Osteoblast (primary cell): ENCODE results near the gene COL11A1. TPM values are rescaled to one million over a fixed set of nuclear protein-coding genes. Genes with fewer than 3 reads are reported as not detected.
A peak's percentile ranks its signal among the peaks of the same experiment; 100 is the strongest.

ENCODE experiments used
- DNase-seq: peaks from one replicate; pipeline ENCODE4 v3.0.0; 2011; ENCODE audit warnings: low spot score, mixed read lengths; ENCODE audit not compliant: insufficient read length; ENCODE audit errors: missing footprints
- H2AFZ ChIP-seq: 2 replicates; pipeline ENCODE4 v1.6.0; 2011; ENCODE audit warnings: mild to moderate bottlenecking, low read length
- H3K27ac ChIP-seq: 2 replicates; pipeline ENCODE4 v1.5.1; 2011; ENCODE audit warnings: mild to moderate bottlenecking, low read depth, low read length, moderate library complexity
- H3K27me3 ChIP-seq: 2 replicates; pipeline ENCODE4 v1.6.0; 2012; ENCODE audit warnings: mild to moderate bottlenecking, control low read depth, inconsistent platforms, low read length, moderate library complexity; ENCODE audit not compliant: insufficient read depth
- H3K36me3 ChIP-seq: 2 replicates; pipeline ENCODE4 v1.5.1; 2011; ENCODE audit warnings: mild to moderate bottlenecking, low read length, control low read depth, moderate library complexity; ENCODE audit not compliant: insufficient read depth
- H3K4me1 ChIP-seq: 2 replicates; pipeline ENCODE4 v1.5.1; 2011; ENCODE audit warnings: mild to moderate bottlenecking, low read length, control low read depth, moderate library complexity; ENCODE audit not compliant: insufficient read depth
- H3K4me2 ChIP-seq: 2 replicates; pipeline ENCODE4 v1.6.0; 2011; ENCODE audit warnings: mild to moderate bottlenecking, low read length; ENCODE audit not compliant: insufficient read depth
- H3K4me3 ChIP-seq: fragments of 200-600 bp; sonication (generic); 3 replicates; pipeline ENCODE4 v1.5.1; 2012; ENCODE audit warnings: mild to moderate bottlenecking, low read length, inconsistent platforms; ENCODE audit not compliant: insufficient read depth
- H3K79me2 ChIP-seq: 2 replicates; pipeline ENCODE4 v1.6.0; 2012; ENCODE audit warnings: mild to moderate bottlenecking, low read length, control low read depth, inconsistent platforms; ENCODE audit not compliant: insufficient read depth
- H3K9me3 ChIP-seq: 2 replicates; pipeline ENCODE4 v1.5.1; 2011; ENCODE audit warnings: low read depth, low read length, control low read depth
- H4K20me1 ChIP-seq: 2 replicates; pipeline ENCODE4 v1.6.0; 2012; ENCODE audit warnings: mild to moderate bottlenecking, low read length, control low read depth; ENCODE audit not compliant: insufficient read depth
- CTCF ChIP-seq: IDR thresholded peaks from 2 replicates; pipeline ENCODE4 v1.5.1; 2011; ENCODE audit warnings: mild to moderate bottlenecking, low read depth, low read length, moderate library complexity; ENCODE audit errors: extremely low read depth
- total RNA-seq: library from RNA; depleted of rRNA; stranded (reverse); fragments of >200 nt; gene quantifications from 2 replicates; pipeline ENCODE4 v1.2.3, GENCODE V29; 2012

Gene COL11A1
- total RNA-seq, 1 donor, result 158 TPM

- H3K27ac ChIP-seq, result no peak overlapping the region
- no peaks in the 10 kb centered on the region for H3K27me3 ChIP-seq
- peak overlapping the region; percentile 81 for H2AFZ ChIP-seq
- H3K36me3 ChIP-seq, result no peaks in the 10 kb centered on the region
- peak overlapping the region; percentile 94 for H3K4me2 ChIP-seq
- H3K4me3 ChIP-seq, result peak overlapping the region; percentile 80
- H3K4me1 ChIP-seq, result peaks cover 10% of the 10 kb centered on the region
- TF ChIP-seq CTCF, result no peak
- no peaks in the 10 kb centered on the region for H3K9me3 ChIP-seq
- no peaks in the 10 kb centered on the region for H3K79me2 ChIP-seq
- peak; percentile 34 for DNase-seq
- H4K20me1 ChIP-seq, result no peaks in the 10 kb centered on the region
Measured at GRCh38 chr1:103107741-103108375, 464 bp downstream of the COL11A1 start.

GRCh38 chr1:103106426-103107341, 1.6 kb downstream of the COL11A1 start:
- peak overlapping the region; percentile 93 for H2AFZ ChIP-seq
- no peaks in the 10 kb centered on the region for H3K79me2 ChIP-seq
- peak overlapping the region; percentile 80 for H3K4me3 ChIP-seq
- H3K4me2 ChIP-seq, result peak overlapping the region; percentile 94
- H3K36me3 ChIP-seq, result no peaks in the 10 kb centered on the region
- peak; percentile 59 for TF ChIP-seq CTCF
- peak overlapping the region; percentile 5 for H3K27ac ChIP-seq
- no peaks in the 10 kb centered on the region for H3K27me3 ChIP-seq
- peak; percentile 73 for DNase-seq
- no peaks in the 10 kb centered on the region for H3K9me3 ChIP-seq
- peaks cover 5% of the 10 kb centered on the region for H3K4me1 ChIP-seq
- no peaks in the 10 kb centered on the region for H4K20me1 ChIP-seq

- no peak overlapping the region for H2AFZ ChIP-seq
- H3K4me1 ChIP-seq, result no peaks in the 10 kb centered on the region
- H3K4me2 ChIP-seq, result no peak overlapping the region
- no peaks in the 10 kb centered on the region for H3K36me3 ChIP-seq
- no peak for DNase-seq
- H3K4me3 ChIP-seq, result no peak overlapping the region
- H3K79me2 ChIP-seq, result no peaks in the 10 kb centered on the region
- no peaks in the 10 kb centered on the region for H3K9me3 ChIP-seq
- no peak for TF ChIP-seq CTCF
- H3K27ac ChIP-seq, result no peak overlapping the region
- no peaks in the 10 kb centered on the region for H3K27me3 ChIP-seq
- no peaks in the 10 kb centered on the region for H4K20me1 ChIP-seq
Measured at GRCh38 chr1:103101399-103101798, 6.9 kb downstream of the COL11A1 start.

- Histone ChIP-seq H2AFZ (no peak overlapping the region), H3K36me3 (no peaks in the 10 kb centered on the region), H3K4me3 (no peak overlapping the region), H3K27me3 (no peaks in the 10 kb centered on the region), H3K79me2 (no peaks in the 10 kb centered on the region), H3K9me3 (no peaks in the 10 kb centered on the region), H3K4me1 (no peaks in the 10 kb centered on the region), H4K20me1 (no peaks in the 10 kb centered on the region), H3K27ac (no peak overlapping the region), H3K4me2 (no peak overlapping the region)
- no peak for TF ChIP-seq CTCF
- DNase-seq, result no peak
Measured at GRCh38 chr1:103089221-103089620, 19.1 kb downstream of the COL11A1 start.
